Liver (tissue), 9 donors: ENCODE results near the gene VPS26A. TPM values are rescaled to one million over a fixed set of nuclear protein-coding genes. Genes with fewer than 3 reads are reported as not detected.

Experiments used
- DNase-seq: peaks from one replicate; pipeline ENCODE4 v3.0.0-alpha.2; 2017; ENCODE audit warnings: low spot score
- H3K27ac ChIP-seq, 2 donors: one replicate each; pipeline ENCODE4 v1.7.0; 2013; ENCODE audit warnings: inconsistent platforms in 2 of 2, low read length in 2 of 2, control low read depth in 1 of 2, low read depth in 1 of 2, mild to moderate bottlenecking in 1 of 2
- H3K27me3 ChIP-seq, 4 donors: one replicate each; pipeline versions ENCODE4 v1.6.1 to v1.7.0; 2013; ENCODE audit warnings: low read length in 3 of 4, inconsistent platforms in 1 of 4, mild to moderate bottlenecking in 1 of 4, moderate library complexity in 1 of 4; ENCODE audit not compliant: control insufficient read depth in 4 of 4, insufficient read depth in 4 of 4
- H3K36me3 ChIP-seq, 4 donors: one replicate each; pipeline versions ENCODE4 v1.6.1 to v1.7.0; 2013; ENCODE audit warnings: low read length in 3 of 4, mild to moderate bottlenecking in 3 of 4, low read depth in 1 of 4, moderate library complexity in 1 of 4; ENCODE audit not compliant: control insufficient read depth in 4 of 4, insufficient read depth in 3 of 4
- H3K4me1 ChIP-seq, 4 donors: one replicate each; pipeline versions ENCODE4 v1.6.1 to v1.7.0; 2013; ENCODE audit warnings: low read length in 3 of 4, mild to moderate bottlenecking in 3 of 4, moderate library complexity in 1 of 4; ENCODE audit not compliant: control insufficient read depth in 4 of 4, insufficient read depth in 4 of 4
- H3K4me3 ChIP-seq, 3 donors: one replicate each; pipeline versions ENCODE4 v1.6.1 to v1.7.0; 2013; ENCODE audit warnings: low read length in 3 of 3, control low read depth in 1 of 3, low read depth in 1 of 3, mild to moderate bottlenecking in 1 of 3
- H3K9ac ChIP-seq, 2 donors: one replicate each; pipeline ENCODE4 v1.7.0; 2013; ENCODE audit warnings: low read length in 2 of 2, mild to moderate bottlenecking in 2 of 2, moderate library complexity in 2 of 2, control low read depth in 1 of 2, low read depth in 1 of 2
- H3K9me3 ChIP-seq, 4 donors: one replicate each; pipeline versions ENCODE4 v1.6.1 to v1.7.0; 2013; ENCODE audit warnings: low read length in 3 of 4; ENCODE audit not compliant: control insufficient read depth in 4 of 4
- EGR1 ChIP-seq, 2 donors: IDR thresholded peaks; 2 replicates each; pipeline ENCODE4 v1.6.1; 2016 to 2018; ENCODE audit warnings: antibody characterized with exemption in 2 of 2, low read depth in 2 of 2
- FOXA2 ChIP-seq: IDR thresholded peaks from 2 replicates; pipeline ENCODE4 v1.6.1; 2016; ENCODE audit warnings: antibody characterized with exemption
- GABPA ChIP-seq, 2 donors: IDR thresholded peaks in 1 of 2; conservative IDR thresholded peaks in 1 of 2; 2 replicates each; pipeline ENCODE4 v1.6.1; 2016; ENCODE audit warnings: antibody characterized with exemption in 2 of 2, mild to moderate bottlenecking in 1 of 2, moderate library complexity in 1 of 2
- HNF4A ChIP-seq, 2 donors: conservative IDR thresholded peaks; 2 replicates each; pipeline ENCODE4 v1.6.1; 2016; ENCODE audit warnings: antibody characterized with exemption in 2 of 2, mild to moderate bottlenecking in 2 of 2
- JUND ChIP-seq, 2 donors: IDR thresholded peaks; 2 replicates each; pipeline ENCODE4 v1.6.1; 2016; ENCODE audit warnings: antibody characterized with exemption in 2 of 2
- NR2F2 ChIP-seq: IDR thresholded peaks from 2 replicates; pipeline ENCODE4 v1.6.1; 2016; ENCODE audit warnings: antibody characterized with exemption
- RAD21 ChIP-seq, 2 donors: IDR thresholded peaks; 2 replicates each; pipeline ENCODE4 v1.6.1; 2016; ENCODE audit warnings: antibody characterized with exemption in 2 of 2, mild to moderate bottlenecking in 2 of 2
- RXRA ChIP-seq, 2 donors: IDR thresholded peaks; 2 replicates each; pipeline ENCODE4 v1.6.1; 2017 to 2018; ENCODE audit warnings: antibody characterized with exemption in 2 of 2, mild to moderate bottlenecking in 1 of 2
- TAF1 ChIP-seq: conservative IDR thresholded peaks from 2 replicates; pipeline ENCODE4 v1.6.1; 2016; ENCODE audit warnings: antibody characterized with exemption, mild to moderate bottlenecking
- YY1 ChIP-seq: IDR thresholded peaks from 2 replicates; pipeline ENCODE4 v1.6.1; 2016; ENCODE audit warnings: antibody characterized with exemption, mild to moderate bottlenecking
- WGBS: extraction: QIAGEN DNeasy Blood & Tissue Kit; methylation state at CpG from one replicate; pipeline ENCODE4 v1.1.7; 2013; 5-methylcytosine and 5-hydroxymethylcytosine counted together
- polyA plus RNA-seq, 2 donors: library from polyadenylated mRNA; stranded (reverse) in 1 of 2; unstranded in 1 of 2; fragments of 200-250 nt in 1 of 2; fragments of >200 nt in 1 of 2; fragmentation: Nextera tagmentation in 1 of 2; extraction: Ambion mirVana in 1 of 2; gene quantifications; one replicate each; pipeline versions ENCODE4 v1.2.1 to v1.2.3, GENCODE V29; 2013 to 2015
- total RNA-seq, 2 donors: library from RNA; depleted of rRNA; stranded (reverse); fragments of >200 nt; gene quantifications; one replicate each; pipeline ENCODE4 v1.2.3, GENCODE V29; 2014
- TF ChIP-seq, protein P1 (sequence below): IDR thresholded peaks from 2 replicates; pipeline ENCODE4 v1.6.1; 2016; ENCODE audit warnings: antibody characterized with exemption
- TF ChIP-seq, protein P2 (sequence below): IDR thresholded peaks from 2 replicates; pipeline ENCODE4 v1.6.1; 2016; ENCODE audit warnings: antibody characterized with exemption, mild to moderate bottlenecking
- TF ChIP-seq, protein P3 (sequence below): IDR thresholded peaks from 2 replicates; pipeline ENCODE4 v1.6.1; 2016; ENCODE audit warnings: antibody characterized with exemption
- TF ChIP-seq, protein P4 (sequence below): IDR thresholded peaks from 2 replicates; pipeline ENCODE4 v1.6.1; 2016; ENCODE audit warnings: antibody characterized with exemption
- donor health status: healthy.
- donor health status: healthy.
- donor health status: healthy.
- donor health status: healthy.
- donor health status: healthy.

Gene VPS26A
- total and polyA plus RNA-seq, 4 donors: 10.9 to 21.4 (median 14.5) TPM

DNA sequence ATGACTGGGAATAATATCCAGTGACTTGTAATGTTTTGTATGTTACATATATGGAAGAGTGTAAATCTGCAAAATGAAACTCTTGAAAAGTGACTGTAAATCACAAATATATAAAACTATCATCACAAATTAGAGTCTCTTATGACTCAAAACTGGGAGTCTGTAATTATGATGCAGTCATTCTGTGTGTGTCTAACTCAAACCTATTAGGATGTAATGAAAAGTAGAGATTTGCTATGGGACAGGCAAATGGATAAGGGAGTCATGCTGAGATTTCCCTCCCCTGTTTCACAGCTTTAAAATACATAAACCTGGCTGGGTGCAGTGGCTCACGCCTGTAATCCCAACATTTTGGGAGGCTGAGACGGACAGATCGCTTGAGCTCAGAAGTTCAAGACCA lies 87.5 kb downstream of the VPS26A start:
- peaks cover 0 to 1% (median 0%) of the 10 kb centered on the region in 4 donors for H3K9me3 ChIP-seq
- TF ChIP-seq TAF1 (no peak), NR2F2 (no peak), FOXA2 (no peak), GABPA (IDR thresholded peaks at IDR 0.05 in 1 of 2, conservative IDR thresholded peaks at IDR 0.05 in 1 of 2) (no peak), EGR1 (IDR thresholded peaks at IDR 0.05; ENCODE audit: low read depth in 2 of 2) (no peak), JUND (IDR thresholded peaks at IDR 0.05) (no peak), YY1 (no peak)
- TF ChIP-seq, protein P1, sequence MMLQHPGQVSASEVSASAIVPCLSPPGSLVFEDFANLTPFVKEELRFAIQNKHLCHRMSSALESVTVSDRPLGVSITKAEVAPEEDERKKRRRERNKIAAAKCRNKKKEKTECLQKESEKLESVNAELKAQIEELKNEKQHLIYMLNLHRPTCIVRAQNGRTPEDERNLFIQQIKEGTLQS: no peak
- TF ChIP-seq, protein P2, sequence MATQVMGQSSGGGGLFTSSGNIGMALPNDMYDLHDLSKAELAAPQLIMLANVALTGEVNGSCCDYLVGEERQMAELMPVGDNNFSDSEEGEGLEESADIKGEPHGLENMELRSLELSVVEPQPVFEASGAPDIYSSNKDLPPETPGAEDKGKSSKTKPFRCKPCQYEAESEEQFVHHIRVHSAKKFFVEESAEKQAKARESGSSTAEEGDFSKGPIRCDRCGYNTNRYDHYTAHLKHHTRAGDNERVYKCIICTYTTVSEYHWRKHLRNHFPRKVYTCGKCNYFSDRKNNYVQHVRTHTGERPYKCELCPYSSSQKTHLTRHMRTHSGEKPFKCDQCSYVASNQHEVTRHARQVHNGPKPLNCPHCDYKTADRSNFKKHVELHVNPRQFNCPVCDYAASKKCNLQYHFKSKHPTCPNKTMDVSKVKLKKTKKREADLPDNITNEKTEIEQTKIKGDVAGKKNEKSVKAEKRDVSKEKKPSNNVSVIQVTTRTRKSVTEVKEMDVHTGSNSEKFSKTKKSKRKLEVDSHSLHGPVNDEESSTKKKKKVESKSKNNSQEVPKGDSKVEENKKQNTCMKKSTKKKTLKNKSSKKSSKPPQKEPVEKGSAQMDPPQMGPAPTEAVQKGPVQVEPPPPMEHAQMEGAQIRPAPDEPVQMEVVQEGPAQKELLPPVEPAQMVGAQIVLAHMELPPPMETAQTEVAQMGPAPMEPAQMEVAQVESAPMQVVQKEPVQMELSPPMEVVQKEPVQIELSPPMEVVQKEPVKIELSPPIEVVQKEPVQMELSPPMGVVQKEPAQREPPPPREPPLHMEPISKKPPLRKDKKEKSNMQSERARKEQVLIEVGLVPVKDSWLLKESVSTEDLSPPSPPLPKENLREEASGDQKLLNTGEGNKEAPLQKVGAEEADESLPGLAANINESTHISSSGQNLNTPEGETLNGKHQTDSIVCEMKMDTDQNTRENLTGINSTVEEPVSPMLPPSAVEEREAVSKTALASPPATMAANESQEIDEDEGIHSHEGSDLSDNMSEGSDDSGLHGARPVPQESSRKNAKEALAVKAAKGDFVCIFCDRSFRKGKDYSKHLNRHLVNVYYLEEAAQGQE: no peak
- TF ChIP-seq, protein P3, sequence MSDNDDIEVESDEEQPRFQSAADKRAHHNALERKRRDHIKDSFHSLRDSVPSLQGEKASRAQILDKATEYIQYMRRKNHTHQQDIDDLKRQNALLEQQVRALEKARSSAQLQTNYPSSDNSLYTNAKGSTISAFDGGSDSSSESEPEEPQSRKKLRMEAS: no peak
- WGBS: 95% methylated on average over 3 of the region's 3 CpGs
- H3K27me3 ChIP-seq: no peaks in the 10 kb centered on the region
- no peaks in the 10 kb centered on the region for H3K4me1 ChIP-seq
- no peak for DNase-seq
- H3K4me3 ChIP-seq: no peak overlapping the region
- no peak overlapping the region for H3K9ac ChIP-seq
- H3K36me3 ChIP-seq: peaks cover 0 to 25% (median 21%) of the 10 kb centered on the region in 4 donors
- H3K27ac ChIP-seq: no peak overlapping the region

- H3K27me3 ChIP-seq: no peaks in the 10 kb centered on the region
- TF ChIP-seq JUND (IDR thresholded peaks at IDR 0.05) (no peak), RXRA (IDR thresholded peaks at IDR 0.05) (no peak), HNF4A (conservative IDR thresholded peaks at IDR 0.05) (no peak), RAD21 (IDR thresholded peaks at IDR 0.05) (no peak), FOXA2 (no peak), YY1 (no peak), TAF1 (no peak)
- TF ChIP-seq, protein P4, sequence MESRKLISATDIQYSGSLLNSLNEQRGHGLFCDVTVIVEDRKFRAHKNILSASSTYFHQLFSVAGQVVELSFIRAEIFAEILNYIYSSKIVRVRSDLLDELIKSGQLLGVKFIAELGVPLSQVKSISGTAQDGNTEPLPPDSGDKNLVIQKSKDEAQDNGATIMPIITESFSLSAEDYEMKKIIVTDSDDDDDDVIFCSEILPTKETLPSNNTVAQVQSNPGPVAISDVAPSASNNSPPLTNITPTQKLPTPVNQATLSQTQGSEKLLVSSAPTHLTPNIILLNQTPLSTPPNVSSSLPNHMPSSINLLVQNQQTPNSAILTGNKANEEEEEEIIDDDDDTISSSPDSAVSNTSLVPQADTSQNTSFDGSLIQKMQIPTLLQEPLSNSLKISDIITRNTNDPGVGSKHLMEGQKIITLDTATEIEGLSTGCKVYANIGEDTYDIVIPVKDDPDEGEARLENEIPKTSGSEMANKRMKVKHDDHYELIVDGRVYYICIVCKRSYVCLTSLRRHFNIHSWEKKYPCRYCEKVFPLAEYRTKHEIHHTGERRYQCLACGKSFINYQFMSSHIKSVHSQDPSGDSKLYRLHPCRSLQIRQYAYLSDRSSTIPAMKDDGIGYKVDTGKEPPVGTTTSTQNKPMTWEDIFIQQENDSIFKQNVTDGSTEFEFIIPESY: no peak
- TF ChIP-seq, protein P1: no peak
- TF ChIP-seq, protein P2: no peak
- TF ChIP-seq, protein P3: no peak
- no peak for DNase-seq
- peaks cover 0 to 1% (median 0%) of the 10 kb centered on the region in 4 donors for H3K9me3 ChIP-seq
- 48% methylated on average over 5 of the region's 5 CpGs for WGBS
- no peak overlapping the region for H3K4me3 ChIP-seq
- H3K27ac ChIP-seq: no peak overlapping the region
- no peaks in the 10 kb centered on the region for H3K4me1 ChIP-seq
- H3K36me3 ChIP-seq: peaks cover 0 to 6% (median 2%) of the 10 kb centered on the region in 4 donors
- no peak overlapping the region for H3K9ac ChIP-seq
Observed at GRCh38 chr10:69213591-69214311, 89.8 kb downstream of the VPS26A start.
